HFFc6 (cell line): ENCODE data around the gene ZCCHC14. TPM values are rescaled to one million over a fixed set of nuclear protein-coding genes. Genes with fewer than 3 reads are reported as not detected.
"Not testable (repeated sequence)": the region's sequence is repeated elsewhere in the genome, so short reads cannot be mapped to it uniquely, and the experiment has no call there.

Experiments used
- DNase-seq: peaks from one replicate; pipeline ENCODE4 v3.0.0-alpha.2; 2018
- H3K27ac Mint-ChIP-seq: 2 replicates; pipeline ENCODE4 v1.8.0; 2020; ENCODE audit warnings: mild to moderate bottlenecking, mixed read lengths
- H3K27me3 Mint-ChIP-seq: 2 replicates; pipeline ENCODE4 v1.8.0; 2021; ENCODE audit warnings: mild to moderate bottlenecking, moderate library complexity, mixed read lengths; ENCODE audit not compliant: insufficient read depth
- H3K36me3 Mint-ChIP-seq: 2 replicates; pipeline ENCODE4 v1.8.0; 2021; ENCODE audit warnings: low read depth, mixed read lengths
- H3K4me1 Mint-ChIP-seq: 2 replicates; pipeline ENCODE4 v1.8.0; 2020; ENCODE audit warnings: low read depth, mixed read lengths
- H3K4me3 Mint-ChIP-seq: 2 replicates; pipeline ENCODE4 v1.8.0; 2020; ENCODE audit warnings: mild to moderate bottlenecking, moderate library complexity, mixed read lengths
- H3K9me3 Mint-ChIP-seq: 2 replicates; pipeline ENCODE4 v1.8.0; 2020; ENCODE audit warnings: mild to moderate bottlenecking, mixed read lengths
- CTCF ChIP-seq: fragments of 200-600 bp; sonication (generic); IDR thresholded peaks from 2 replicates; pipeline ENCODE4 v1.5.0; 2021; ENCODE audit warnings: antibody characterized with exemption, mild to moderate bottlenecking
- total RNA-seq, 6 experiments: library from RNA; stranded (reverse); fragmentation: NEBNext Ultra II Directional; extraction: Animal tissue kit (Norgen Biotek cat#: 25700); gene quantifications; 2 replicates in 1 of 6; 3 replicates in 5 of 6; pipeline ENCODE4 v1.2.3, GENCODE V29; 2021

Gene ZCCHC14
- total RNA-seq, 6 experiments from 2014 or later: 10.6 to 13.7 (median 13.3) TPM

DNA sequence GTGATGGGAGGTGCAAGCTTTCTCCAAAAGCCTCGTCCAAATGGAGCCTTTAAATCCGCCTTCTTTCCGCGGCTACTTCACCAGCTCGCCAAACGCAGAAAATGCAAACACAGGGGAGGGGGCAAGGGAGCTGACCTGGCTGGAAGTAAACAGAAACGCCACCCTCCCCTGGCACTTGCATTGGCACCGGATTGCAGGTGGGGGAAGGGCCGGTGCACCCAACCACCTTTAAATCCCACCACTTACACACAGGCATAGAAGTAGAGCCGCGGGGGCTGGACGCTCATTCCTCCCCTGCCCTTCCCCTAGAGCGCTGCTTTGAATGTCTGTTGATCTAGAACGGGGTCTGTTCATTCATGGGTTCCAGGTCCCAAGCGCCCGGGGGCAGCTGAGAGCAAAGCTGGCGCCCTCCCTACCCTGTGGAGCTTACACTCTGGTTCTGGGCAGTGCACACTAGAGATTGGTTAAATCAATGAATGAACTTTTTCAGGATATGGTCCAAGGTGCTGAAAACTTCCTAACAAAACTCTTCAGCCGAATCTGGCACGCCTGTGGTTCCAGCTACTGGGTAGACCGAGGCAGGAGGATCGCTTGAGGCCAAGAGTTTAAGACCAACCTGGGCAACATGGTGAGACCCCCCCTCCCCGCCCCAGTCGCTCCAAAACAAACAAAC, 920 bp upstream of the ZCCHC14 start:
- Mint-ChIP-seq H3K9me3 (no peaks in the 10 kb centered on the region), H3K4me3 (peak overlapping the region; percentile 89), H3K36me3 (no peaks in the 10 kb centered on the region), H3K27me3 (peaks cover 4% of the 10 kb centered on the region), H3K4me1 (peaks cover 43% of the 10 kb centered on the region), H3K27ac (no peak overlapping the region)
- peak; percentile 16 for DNase-seq
- TF ChIP-seq CTCF: no peak

- Mint-ChIP-seq H3K27ac (no peak overlapping the region), H3K36me3 (no peaks in the 10 kb centered on the region), H3K4me3 (no peak overlapping the region), H3K27me3 (peaks cover 4% of the 10 kb centered on the region), H3K4me1 (peaks cover 48% of the 10 kb centered on the region), H3K9me3 (no peaks in the 10 kb centered on the region)
- TF ChIP-seq CTCF: no peak
- no peak for DNase-seq
Measured at GRCh38 chr16:87492291-87492630, 563 bp downstream of the ZCCHC14 start.

DNA sequence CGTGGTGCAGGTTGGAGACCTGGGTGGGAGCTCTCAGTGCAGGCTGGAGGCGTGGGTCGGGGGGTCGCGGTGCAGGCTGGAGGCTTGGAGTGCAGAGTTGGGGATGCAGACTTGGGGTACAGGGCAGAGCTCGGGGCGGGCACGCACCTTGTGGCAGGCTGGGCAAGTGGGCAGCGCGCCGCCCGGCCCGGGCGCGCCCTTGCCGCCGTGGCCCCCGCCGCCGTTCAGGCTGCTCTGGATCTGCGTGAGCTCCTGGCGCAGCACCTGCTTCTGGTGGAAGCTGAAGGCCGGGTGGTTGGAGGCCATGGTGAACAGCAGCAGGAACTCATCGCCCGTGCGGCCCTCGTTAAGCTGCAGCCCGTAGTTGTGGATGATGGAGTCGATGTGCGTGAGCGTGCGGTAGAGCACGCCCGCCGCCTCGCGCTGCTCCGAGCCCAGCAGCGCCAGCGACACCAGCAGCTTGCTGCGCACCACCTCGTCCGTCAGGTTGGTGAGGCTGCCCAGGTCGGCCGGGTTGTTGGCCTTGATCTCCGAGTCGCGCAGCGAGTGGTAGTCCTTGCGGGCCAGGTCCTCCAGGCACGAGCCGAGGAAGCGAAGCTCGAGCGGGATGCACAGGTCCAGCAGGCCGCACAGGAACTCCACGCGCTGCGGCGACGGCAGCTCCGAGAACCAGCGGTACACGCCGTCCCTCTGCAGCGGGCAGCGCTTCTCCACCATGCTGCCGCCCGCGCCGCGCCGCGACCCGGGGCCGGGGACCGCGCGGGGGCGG, 1.1 kb downstream of the ZCCHC14 start:
- H3K4me1 Mint-ChIP-seq: peaks cover 54% of the 10 kb centered on the region
- H3K9me3 Mint-ChIP-seq: no peaks in the 10 kb centered on the region
- H3K27ac Mint-ChIP-seq: peak overlapping the region; percentile 56; the same call in 1 of the 2 replicates
- H3K4me3 Mint-ChIP-seq: peak overlapping the region; percentile 84
- DNase-seq: peak; percentile 21
- H3K27me3 Mint-ChIP-seq: peaks cover 2% of the 10 kb centered on the region
- no peak for TF ChIP-seq CTCF
- H3K36me3 Mint-ChIP-seq: no peaks in the 10 kb centered on the region

DNA sequence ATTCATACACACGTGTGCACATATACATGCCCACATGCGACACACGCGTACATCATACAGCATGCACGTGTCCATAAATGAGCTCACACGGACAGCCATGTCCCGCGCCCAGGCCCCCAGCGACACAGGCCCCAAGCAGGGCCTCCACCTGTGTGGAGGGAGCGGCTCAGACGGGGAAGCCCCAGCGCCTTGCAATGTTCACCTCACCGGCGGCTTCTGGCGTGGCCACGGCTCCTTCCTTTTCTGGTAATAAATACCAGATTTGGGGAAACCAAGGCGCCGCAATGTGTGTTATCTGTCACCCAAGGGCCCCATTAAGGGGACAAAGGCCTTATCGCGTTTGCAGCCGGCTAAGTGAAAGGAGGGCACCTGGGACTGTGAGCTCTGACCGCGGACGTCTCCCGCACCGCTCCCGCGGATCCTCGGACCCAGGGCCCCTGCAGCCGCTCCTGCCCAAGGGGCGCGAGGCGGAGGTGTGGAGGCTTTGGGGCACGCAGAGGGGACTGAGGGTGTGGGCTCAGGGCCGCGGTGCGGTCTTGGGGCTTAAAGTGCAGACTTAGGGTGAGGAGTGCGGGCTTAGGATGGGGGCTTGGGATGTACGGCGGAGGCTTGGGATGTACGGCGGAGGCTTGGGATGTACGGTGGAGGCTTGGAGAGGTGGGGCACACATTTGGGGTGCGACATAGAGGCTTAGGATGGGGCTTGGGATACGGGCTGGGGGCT, 1.9 kb downstream of the ZCCHC14 start:
- peak overlapping the region; percentile 84 for H3K4me3 Mint-ChIP-seq
- H3K27ac Mint-ChIP-seq: peak overlapping the region; percentile 62
- DNase-seq, H3K36me3 Mint-ChIP-seq, H3K27me3 Mint-ChIP-seq, H3K9me3 Mint-ChIP-seq: not testable (repeated sequence)
- peaks cover 61% of the 10 kb centered on the region for H3K4me1 Mint-ChIP-seq

DNA sequence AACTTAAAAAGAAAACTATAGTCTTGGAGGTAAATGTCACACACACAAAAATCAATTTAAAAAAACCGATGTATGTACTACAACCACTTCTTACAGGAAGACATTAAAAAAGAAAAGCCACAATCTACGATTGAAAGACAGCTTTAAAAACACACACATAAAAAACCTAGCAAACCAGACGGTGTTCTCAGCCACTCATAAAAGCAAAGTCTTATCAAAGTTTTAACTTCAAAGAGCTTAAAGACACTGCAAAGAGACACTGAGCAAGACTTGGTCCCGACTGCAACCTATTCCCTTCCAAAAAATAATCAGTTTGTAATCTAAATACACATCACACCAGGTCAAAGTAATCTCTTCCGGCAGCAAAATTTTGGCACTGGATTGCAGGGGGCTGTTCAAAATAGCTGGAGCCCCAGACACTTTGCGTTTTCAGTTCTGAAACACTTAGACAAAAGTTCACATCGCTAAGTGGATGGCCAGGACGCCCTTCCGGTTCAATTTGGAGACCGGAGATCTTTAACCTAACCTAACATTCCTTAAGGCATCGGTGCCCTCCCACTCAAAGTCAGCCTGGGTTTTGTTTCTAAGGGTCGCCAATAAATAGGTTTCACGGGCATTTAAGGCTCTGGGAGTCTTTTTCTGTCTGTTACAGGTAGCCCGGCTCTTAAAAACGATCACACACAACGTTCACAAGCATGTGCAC, 2.6 kb downstream of the ZCCHC14 start:
- Mint-ChIP-seq H3K9me3 (no peaks in the 10 kb centered on the region), H3K4me1 (peaks cover 68% of the 10 kb centered on the region), H3K36me3 (no peaks in the 10 kb centered on the region), H3K4me3 (peak overlapping the region; percentile 84), H3K27ac (peak overlapping the region; percentile 62), H3K27me3 (peaks cover 2% of the 10 kb centered on the region; the same call in 1 of the 2 replicates)
- no peak for DNase-seq
- no peak for TF ChIP-seq CTCF
